B cell (primary cell): ENCODE results near the gene STN1. TPM values are rescaled to one million over a fixed set of nuclear protein-coding genes. Genes with fewer than 3 reads are reported as not detected.

Experiments
- ATAC-seq: fragments of 200-7000 bp; cut with Tn5 transposase; one replicate; pipeline ENCODE4 v1.10.0; 2021; ENCODE audit warnings: low read depth, mild to moderate bottlenecking, moderate number of reproducible peaks, moderate library complexity
- CTCF ChIA-PET: fragments of 350-600 bp; sonication (Branson Sonifier 250); formaldehyde crosslinking; loops from one replicate; lab custom pipeline; 2021; ENCODE audit warnings: antibody characterized with exemption, inconsistent platforms; lab: Charles Lee
- POLR2A ChIA-PET: fragments of 350-600 bp; sonication (Branson Sonifier 250); formaldehyde crosslinking; loops from one replicate; lab custom pipeline; 2021; ENCODE audit warnings: antibody characterized with exemption; lab: Charles Lee
- DNase-seq: peaks from one replicate; pipeline ENCODE4 v3.0.0; 2013
- H2AFZ ChIP-seq: 2 replicates; pipeline ENCODE4 v1.6.1; 2012; ENCODE audit warnings: mild to moderate bottlenecking, low read depth, low read length; ENCODE audit not compliant: insufficient read depth, poor library complexity, severe bottlenecking
- H3K27ac ChIP-seq, 2 donors: 1 replicate in 1 of 2; 2 replicates in 1 of 2; pipeline ENCODE4 v1.5.1; 2012 to 2013; ENCODE audit warnings: low read length in 2 of 2, mild to moderate bottlenecking in 2 of 2, moderate library complexity in 1 of 2
- H3K27me3 ChIP-seq, 4 experiments: fragments of 200-600 bp in 1 of 4; sonication (generic) in 1 of 4; replicated peaks in 1 of 4; 1 replicate in 2 of 4; 2 replicates in 2 of 4; pipeline versions ENCODE4 v1.6.1 to v1.7.0; 2013 to 2016; ENCODE audit warnings: low read length in 3 of 4, mild to moderate bottlenecking in 2 of 4, mixed read lengths in 1 of 4, moderate library complexity in 1 of 4; ENCODE audit not compliant: insufficient read depth in 4 of 4, control insufficient read depth in 3 of 4; ENCODE audit errors: control extremely low read depth in 1 of 4
- H3K36me3 ChIP-seq, 2 experiments: replicated peaks in 1 of 2; 1 replicate in 1 of 2; 2 replicates in 1 of 2; pipeline versions ENCODE4 v1.6.1 to v1.7.1; 2013; ENCODE audit warnings: low read length in 1 of 2; ENCODE audit not compliant: insufficient read depth in 2 of 2, control insufficient read depth in 1 of 2; ENCODE audit errors: control extremely low read depth in 1 of 2, extremely low read depth in 1 of 2
- H3K4me1 ChIP-seq, 2 donors: fragments of 200-600 bp in 1 of 2; sonication (generic) in 1 of 2; 1 replicate in 1 of 2; 2 replicates in 1 of 2; pipeline versions ENCODE4 v1.5.1 to v1.6.1; 2013 to 2017; ENCODE audit warnings: low read length in 2 of 2; ENCODE audit not compliant: control insufficient read depth in 2 of 2, insufficient read depth in 2 of 2
- H3K4me2 ChIP-seq: replicated peaks from 2 replicates; pipeline ENCODE3; 2012; ENCODE audit warnings: mild to moderate bottlenecking, low read depth, low read length; ENCODE audit not compliant: poor library complexity, severe bottlenecking
- H3K4me3 ChIP-seq, 5 experiments: fragments of 200-600 bp in 1 of 5; sonication (generic) in 1 of 5; 1 replicate in 3 of 5; 2 replicates in 2 of 5; pipeline versions ENCODE4 v1.5.1 to v1.7.0; 2011 to 2016; ENCODE audit warnings: low read length in 4 of 5, mild to moderate bottlenecking in 4 of 5, low read depth in 2 of 5, control low read depth in 1 of 5, moderate library complexity in 1 of 5; ENCODE audit not compliant: insufficient read depth in 1 of 5; ENCODE audit errors: control extremely low read depth in 1 of 5, extremely low read depth in 1 of 5
- H3K79me2 ChIP-seq: fragments of 200-600 bp; sonication (generic); one replicate; pipeline ENCODE4 v1.6.0; 2016; ENCODE audit warnings: low read length; ENCODE audit not compliant: control insufficient read depth, insufficient read depth
- H3K9ac ChIP-seq: fragments of 200-600 bp; sonication (generic); 2 replicates; pipeline ENCODE4 v1.6.1; 2017; ENCODE audit warnings: mild to moderate bottlenecking, low read length, moderate library complexity
- H3K9me3 ChIP-seq, 3 donors: one replicate each; pipeline versions ENCODE4 v1.6.1 to v1.7.1; 2013; ENCODE audit warnings: low read length in 2 of 3; ENCODE audit not compliant: control insufficient read depth in 2 of 3, insufficient read depth in 1 of 3; ENCODE audit errors: control extremely low read depth in 1 of 3
- H4K20me1 ChIP-seq: 2 replicates; pipeline ENCODE4 v1.6.0; 2012; ENCODE audit warnings: mild to moderate bottlenecking, low read length; ENCODE audit not compliant: insufficient read depth, control insufficient read depth, poor library complexity, severe bottlenecking
- H3K27ac Mint-ChIP-seq: one replicate; pipeline ENCODE4 v1.8.0; 2021; ENCODE audit warnings: mixed read lengths
- H3K27me3 Mint-ChIP-seq: one replicate; pipeline ENCODE4 v1.8.0; 2021; ENCODE audit warnings: mixed read lengths
- H3K4me1 Mint-ChIP-seq: one replicate; pipeline ENCODE4 v1.8.0; 2021; ENCODE audit warnings: mixed read lengths
- H3K4me3 Mint-ChIP-seq: one replicate; pipeline ENCODE4 v1.8.0; 2021; ENCODE audit warnings: mixed read lengths
- H3K9me3 Mint-ChIP-seq: one replicate; pipeline ENCODE4 v1.8.0; 2022; ENCODE audit warnings: mixed read lengths; ENCODE audit not compliant: insufficient read depth
- CTCF ChIP-seq: fragments of 200-600 bp; IDR thresholded peaks from one replicate; pipeline ENCODE4 v1.8.0; 2022; ENCODE audit warnings: antibody characterized with exemption, mild to moderate bottlenecking
- EZH2 ChIP-seq: IDR thresholded peaks from 2 replicates; pipeline ENCODE4 v1.6.1; 2012; ENCODE audit warnings: borderline replicate concordance, low read depth, mild to moderate bottlenecking, moderate library complexity, low read length; ENCODE audit not compliant: insufficient read depth, poor library complexity, severe bottlenecking
- WGBS: methylation state at CpG from one replicate; pipeline ENCODE4 v1.1.5; 2013; ENCODE audit warnings: missing lambda C conversion rate; ENCODE audit not compliant: insufficient coverage; 5-methylcytosine and 5-hydroxymethylcytosine counted together
- intact Hi-C: fragments of 100-400 bp; cut with micrococcal nuclease; formaldehyde crosslinking; loops from one replicate; pipeline ENCODE4 v1.10.0; 2022
- polyA plus RNA-seq: library from polyadenylated mRNA; depleted of rRNA; stranded (reverse); fragments of >200 nt; gene quantifications from 2 replicates; pipeline ENCODE4 v1.2.3, GENCODE V29; 2012
- total RNA-seq, 2 donors: library from RNA; stranded (reverse); fragments of 120-200 nt in 1 of 2; gene quantifications; 1 replicate in 1 of 2; 2 replicates in 1 of 2; pipeline versions ENCODE4 v1.2.3 to v1.2.4, GENCODE V29; 2013 to 2022

STN1 gene
- total and polyA plus RNA-seq, 2 donors (not counting 1 experiment from before 2014, with no cell fraction given), result 16.3 to 24.5 TPM

- Mint-ChIP-seq H3K27me3 (peaks cover 13% of the 10 kb centered on the region), H3K27ac (no peak overlapping the region), H3K9me3 (no peaks in the 10 kb centered on the region), H3K4me1 (no peaks in the 10 kb centered on the region), H3K4me3 (no peak overlapping the region)
- Histone ChIP-seq H3K4me2 (no peak overlapping the region), H3K4me1 (peaks cover 0 to 9% of the 10 kb centered on the region in 2 donors), H3K79me2 (no peaks in the 10 kb centered on the region), H3K27me3 (peaks cover 0 to 7% (median 0%) of the 10 kb centered on the region in 4 experiments), H3K4me3 (no peak overlapping the region), H3K27ac (no peak overlapping the region), H3K9ac (no peak overlapping the region), H3K9me3 (peaks cover 0 to 4% (median 1%) of the 10 kb centered on the region in 3 donors), H4K20me1 (no peaks in the 10 kb centered on the region), H3K36me3 (no peaks in the 10 kb centered on the region), H2AFZ (no peak overlapping the region)
- CTCF ChIA-PET, result interaction anchor here (1.3 kb wide), 1 partner anchor 124 kb away, joined by 3 read pairs; no protein-coding TSS in a partner anchor
- ATAC-seq (no peak), DNase-seq (no peak)
- WGBS, result 95% methylated on average over 8 of the region's 9 CpGs
- TF ChIP-seq EZH2 (no peak), CTCF (no peak)
- intact Hi-C loops, result no loop called here
- POLR2A ChIA-PET, result no interaction called here
These were observed 81.1 kb downstream of the STN1 start for GRCh38 chr10:103836861-103837260.

DNA sequence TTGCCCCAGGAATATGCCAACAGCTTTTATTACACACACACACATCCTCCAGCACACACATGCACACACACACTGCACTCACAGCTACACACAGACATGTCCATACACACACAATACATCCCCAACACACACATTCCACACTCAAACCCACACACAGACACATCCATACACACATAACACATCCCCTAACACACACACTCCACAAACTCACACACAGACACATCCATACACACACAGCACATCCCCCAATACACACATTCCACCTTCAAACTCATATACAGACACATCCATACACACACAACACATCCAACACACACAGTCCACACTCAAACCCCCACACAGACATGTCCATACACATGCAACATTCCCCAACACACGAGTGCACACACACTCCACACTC is 81.7 kb downstream of the STN1 start:
- Histone ChIP-seq H3K4me2 (no peak overlapping the region), H3K9ac (no peak overlapping the region), H3K79me2 (no peaks in the 10 kb centered on the region), H3K36me3 (no peaks in the 10 kb centered on the region), H4K20me1 (no peaks in the 10 kb centered on the region), H3K9me3 (peaks cover 0 to 4% (median 1%) of the 10 kb centered on the region in 3 donors), H3K27ac (no peak overlapping the region), H2AFZ (no peak overlapping the region), H3K4me1 (peaks cover 0 to 9% of the 10 kb centered on the region in 2 donors), H3K27me3 (peaks cover 0 to 3% (median 0%) of the 10 kb centered on the region in 4 experiments), H3K4me3 (no peak overlapping the region)
- peaks cover 13% of the 10 kb centered on the region for H3K27me3 Mint-ChIP-seq
- no peaks in the 10 kb centered on the region for H3K9me3 Mint-ChIP-seq
- no peak overlapping the region for H3K4me3 Mint-ChIP-seq
- WGBS, result 53% methylated on average over 1 of the region's 1 CpG
- ATAC-seq, result no peak
- DNase-seq, result no peak
- intact Hi-C loops, result no loop called here
- no peaks in the 10 kb centered on the region for H3K4me1 Mint-ChIP-seq
- no peak for TF ChIP-seq EZH2
- TF ChIP-seq CTCF, result no peak
- ChIA-PET POLR2A (no interaction called here), CTCF (interaction anchor here (1.3 kb wide), 1 partner anchor 123 kb away, joined by 3 read pairs; no protein-coding TSS in a partner anchor)
- no peak overlapping the region for H3K27ac Mint-ChIP-seq
